ENCODE data around the gene EPB41L5. TPM values are rescaled to one million over a fixed set of nuclear protein-coding genes. Genes with fewer than 3 reads are reported as not detected.
A peak's percentile ranks its signal among the peaks of the same experiment; 100 is the strongest.

EPB41L5 gene
- total RNA-seq, 6 experiments from 2014 or later = 27.1 to 54.1 (median 43.3) TPM

- Histone ChIP-seq H3K27me3 (no peaks in the 10 kb centered on the region), H3K4me3 (no peak overlapping the region), H3K9me3 (no peaks in the 10 kb centered on the region), H3K4me1 (peaks cover 0 to 24% (median 6%) of the 10 kb centered on the region in 4 donors), H3K27ac (no peak overlapping the region), H3K36me3 (no peaks in the 10 kb centered on the region)
- intact Hi-C loops (cut with DNase I) = no loop called here
- 20% methylated on average over 1 of the region's 9 CpGs for WGBS (ENCODE audit: insufficient coverage, low coverage, low lambda C conversion rate, missing lambda C conversion rate)
- DNase-seq = peak in 1 of 3 donors; percentile 31
- ATAC-seq = no peak
- TF ChIP-seq POLR2A (IDR thresholded peaks at IDR 0.05) (no peak), CTCF (IDR thresholded peaks at IDR 0.05) (no peak)
Measured at GRCh38 chr2:120225549-120226065, 212.7 kb downstream of the EPB41L5 start.

- Histone ChIP-seq H3K27ac (no peak overlapping the region), H3K27me3 (no peaks in the 10 kb centered on the region), H3K4me3 (no peak overlapping the region), H3K36me3 (no peaks in the 10 kb centered on the region), H3K9me3 (no peaks in the 10 kb centered on the region), H3K4me1 (peaks cover 0 to 24% (median 6%) of the 10 kb centered on the region in 4 donors)
- 64% methylated on average over 5 of the region's 9 CpGs for WGBS (ENCODE audit: insufficient coverage, low coverage, low lambda C conversion rate, missing lambda C conversion rate)
- TF ChIP-seq CTCF (IDR thresholded peaks at IDR 0.05) = no peak
- TF ChIP-seq POLR2A (IDR thresholded peaks at IDR 0.05) = no peak
- intact Hi-C loops (cut with DNase I) = no loop called here
- ATAC-seq (no peak), DNase-seq (peak in 1 of 3 donors; percentile 27)
Measured at GRCh38 chr2:120226316-120226715, 213.4 kb downstream of the EPB41L5 start.

- H3K4me1 ChIP-seq = peaks cover 0 to 23% (median 6%) of the 10 kb centered on the region in 4 donors
- DNase-seq = peak in 1 of 3 donors; percentile 33
Measured at GRCh38 chr2:120227111-120227991, 214.5 kb downstream of the EPB41L5 start.

GRCh38 chr2:120228503-120228902, 215.6 kb downstream of the EPB41L5 start:
- H3K4me3 ChIP-seq = no peak overlapping the region
- H3K36me3 ChIP-seq = no peaks in the 10 kb centered on the region
- intact Hi-C loops (cut with DNase I) = no loop called here
- ATAC-seq (no peak), DNase-seq (no peak)
- no peaks in the 10 kb centered on the region for H3K27me3 ChIP-seq
- no peak overlapping the region for H3K27ac ChIP-seq
- TF ChIP-seq CTCF (IDR thresholded peaks at IDR 0.05) (no peak), POLR2A (IDR thresholded peaks at IDR 0.05) (no peak)
- whole genome bisulfite sequencing (ENCODE audit: insufficient coverage, low coverage, low lambda C conversion rate, missing lambda C conversion rate) = 72% methylated on average over 5 of the region's 5 CpGs
- peaks cover 0 to 16% (median 6%) of the 10 kb centered on the region in 4 donors for H3K4me1 ChIP-seq
- H3K9me3 ChIP-seq = no peaks in the 10 kb centered on the region

More at GRCh38 chr2:120227111-120227991, 214.5 kb downstream of the EPB41L5 start:
- 61% methylated on average over 6 of the region's 16 CpGs for WGBS (ENCODE audit: insufficient coverage, low coverage, low lambda C conversion rate, missing lambda C conversion rate)
- Histone ChIP-seq H3K27me3 (no peaks in the 10 kb centered on the region), H3K36me3 (no peaks in the 10 kb centered on the region), H3K4me3 (no peak overlapping the region), H3K9me3 (no peaks in the 10 kb centered on the region), H3K27ac (no peak overlapping the region)
- TF ChIP-seq CTCF (IDR thresholded peaks at IDR 0.05) (no peak), POLR2A (IDR thresholded peaks at IDR 0.05) (no peak)
- ATAC-seq = peak in 1 of 4 donors; percentile 17
- intact Hi-C loops (cut with DNase I) = no loop called here

Small RNA genes within 50 kb of the gene (small RNA-seq; reads per million reads assigned to genes)
- gene MTND4LP14 (0 reads per million in 2 experiments), gene RF00019 (0 reads per million in 2 experiments)

Other genes with a start within 250 kb of the EPB41L5 start
- 10 to 100 TPM in 3 of 6 experiments, 1 to 10 TPM in 3; 3.8 to 18.1 (median 10.6) TPM for gene TMEM185B, start 210.3 kb downstream of the EPB41L5 start, total RNA-seq
- gene RALB, start 239.8 kb downstream of the EPB41L5 start, total RNA-seq = 10 to 100 TPM; 14.5 to 26.8 (median 18.6) TPM

Measured in right lobe of liver (tissue), 6 donors.